ENCODE measurements around the gene NUP205. TPM values are rescaled to one million over a fixed set of nuclear protein-coding genes. Genes with fewer than 3 reads are reported as not detected.
"Not testable (repeated sequence)": the region's sequence is repeated elsewhere in the genome, so short reads cannot be mapped to it uniquely, and the experiment has no call there.

The NUP205 gene
- total RNA-seq, 1 experiment from 2014 or later, result 85.5 TPM

DNA sequence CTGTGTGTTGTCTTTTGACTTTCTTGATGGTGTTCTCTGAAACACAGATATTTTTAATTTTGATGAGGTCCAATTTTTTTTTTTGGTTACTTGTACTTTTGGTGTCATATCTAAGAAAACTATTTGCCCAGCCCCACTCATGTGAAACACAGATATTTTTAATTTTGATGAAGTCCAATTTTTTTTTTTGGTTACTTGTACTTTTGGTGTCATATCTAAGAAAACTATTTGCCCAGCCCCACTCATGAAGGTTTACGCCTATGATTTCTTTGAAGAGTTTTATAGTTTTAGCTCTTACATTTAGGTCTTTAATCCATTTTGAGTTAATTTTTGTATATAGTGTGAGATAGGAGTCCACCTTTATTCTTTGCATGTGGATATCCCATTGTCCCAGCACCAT, 109.9 kb downstream of the NUP205 start:
- DNase-seq (ENCODE audit: low spot score), result not testable (repeated sequence)

DNA sequence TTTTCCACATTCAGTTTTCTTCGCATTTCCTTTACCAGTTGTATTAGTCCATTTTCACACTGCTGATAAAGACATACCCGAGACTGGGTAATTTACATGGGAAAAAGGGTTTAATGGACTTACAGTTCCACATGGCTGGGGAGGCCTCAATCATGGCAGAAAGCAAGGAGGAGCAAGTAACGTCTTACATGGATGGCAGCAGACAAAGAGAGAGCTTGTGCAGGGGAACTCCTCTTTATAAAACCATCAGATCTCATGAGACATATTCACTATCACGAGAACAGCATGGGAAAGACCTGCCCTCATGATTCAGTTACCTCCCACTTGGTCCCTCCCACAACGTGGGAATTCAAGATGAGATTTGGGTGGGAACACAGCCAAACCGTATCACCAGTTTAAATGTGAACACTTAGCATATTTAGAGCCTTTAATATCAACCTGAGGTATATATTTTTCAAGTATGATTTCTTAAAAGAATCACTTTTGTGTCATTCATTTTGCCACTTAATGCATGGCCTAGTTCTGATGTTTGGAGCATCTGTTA, 111.2 kb downstream of the NUP205 start:
- not testable (repeated sequence) for DNase-seq (ENCODE audit: low spot score)

DNA sequence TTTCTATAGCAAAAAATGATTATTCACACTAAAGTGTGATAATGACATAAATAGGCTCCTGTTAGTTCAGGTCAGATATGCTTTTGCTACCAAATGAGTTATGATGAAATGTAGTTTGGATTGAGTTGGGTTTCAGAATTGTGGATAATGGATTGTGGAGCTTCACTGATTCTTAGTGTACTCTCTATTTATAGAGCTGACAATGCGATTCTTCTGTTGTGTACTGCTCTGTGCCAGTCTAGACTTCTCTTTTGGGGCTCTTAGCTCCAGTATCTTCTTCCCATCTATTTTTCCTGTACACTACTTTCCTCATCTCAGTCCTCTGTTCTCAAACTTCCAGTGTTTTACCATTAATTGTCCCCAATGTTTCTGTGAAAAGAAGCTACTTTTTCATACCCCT, 112.1 kb downstream of the NUP205 start:
- DNase-seq (ENCODE audit: low spot score), result no peak

DNA sequence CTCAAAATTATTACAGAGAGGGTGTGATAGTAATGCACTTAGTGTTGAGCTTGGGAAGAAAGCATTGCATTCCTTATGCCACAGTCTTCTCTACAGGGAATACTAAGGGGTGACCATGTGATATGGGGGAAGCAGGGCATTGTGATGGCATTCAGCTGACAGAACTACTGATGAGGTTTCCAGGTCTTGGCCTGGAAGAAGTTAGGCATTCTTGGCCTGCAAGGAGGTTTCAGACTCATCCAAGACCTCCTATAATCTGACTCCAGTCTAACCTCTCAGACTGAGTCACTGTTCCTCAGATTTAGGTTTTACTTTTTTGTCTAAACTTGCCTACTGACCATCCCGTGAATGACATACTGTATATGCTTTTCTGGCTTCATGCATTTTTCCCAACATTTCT, 112.5 kb downstream of the NUP205 start:
- DNase-seq (ENCODE audit: low spot score), result no peak

- peak; percentile 77 for DNase-seq (ENCODE audit: low spot score)
Measured at GRCh38 chr7:135672560-135673359, 115.0 kb downstream of the NUP205 start.

DNA sequence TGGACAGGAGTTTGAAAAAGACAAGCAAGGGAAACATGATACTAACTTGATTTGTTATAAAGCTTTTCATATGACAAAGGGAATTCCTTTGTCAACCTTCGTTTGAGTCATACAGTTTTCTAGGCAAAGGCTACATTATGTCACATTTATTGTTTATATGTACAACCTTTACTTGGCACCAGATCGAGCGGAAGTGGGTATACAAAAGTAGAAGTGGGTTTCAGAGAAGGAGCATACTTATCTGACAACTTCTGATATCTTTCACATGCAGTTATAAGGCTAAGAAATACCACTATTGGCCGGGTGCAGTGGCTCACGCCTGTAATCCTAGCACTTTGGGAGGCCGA, 115.6 kb downstream of the NUP205 start:
- DNase-seq (ENCODE audit: low spot score), result no peak

DNA sequence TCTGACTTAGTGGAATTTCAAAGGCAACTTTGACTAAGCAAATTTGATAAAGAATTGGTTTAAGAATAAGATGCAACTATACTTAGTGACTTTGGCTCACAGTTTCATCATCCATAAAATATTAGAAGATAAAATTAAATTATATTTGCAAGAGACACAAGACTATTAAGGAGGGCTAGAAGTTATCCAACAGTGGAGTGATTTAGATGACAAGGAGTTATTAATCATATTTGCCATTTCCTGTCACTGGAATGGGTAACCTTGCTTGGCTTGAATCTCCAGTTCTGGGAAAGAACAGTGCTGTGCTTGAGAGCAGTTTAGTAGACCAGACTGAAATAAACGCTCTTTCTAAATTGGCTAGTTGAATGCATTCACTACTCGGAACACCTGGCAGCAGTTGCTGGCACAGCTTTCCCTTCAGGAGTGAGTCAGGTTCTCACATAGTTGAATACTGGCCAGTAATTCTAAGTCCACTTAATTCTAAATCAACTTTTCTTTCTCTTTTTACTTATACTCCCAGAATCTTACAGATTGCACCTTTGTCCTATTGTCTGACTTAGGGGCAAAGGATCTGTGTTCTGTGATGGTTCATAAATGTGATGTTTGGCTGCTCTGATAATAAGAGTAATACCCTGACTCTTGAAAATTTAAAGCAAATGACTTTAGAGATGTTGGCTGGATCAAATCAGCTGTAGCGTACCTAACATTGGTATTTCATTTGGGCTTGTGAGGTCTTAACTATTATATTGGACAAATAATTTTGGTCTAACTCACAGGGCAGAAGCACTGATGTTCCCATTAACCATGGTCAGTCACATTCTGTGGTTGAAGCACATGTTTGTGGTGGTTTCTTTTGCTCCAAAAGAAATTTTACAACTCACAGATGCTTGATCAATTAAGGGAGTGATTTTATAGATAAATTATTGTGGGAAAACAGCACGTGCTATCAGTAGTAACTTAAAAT, 121.2 kb downstream of the NUP205 start:
- DNase-seq (ENCODE audit: low spot score), result no peak

DNA sequence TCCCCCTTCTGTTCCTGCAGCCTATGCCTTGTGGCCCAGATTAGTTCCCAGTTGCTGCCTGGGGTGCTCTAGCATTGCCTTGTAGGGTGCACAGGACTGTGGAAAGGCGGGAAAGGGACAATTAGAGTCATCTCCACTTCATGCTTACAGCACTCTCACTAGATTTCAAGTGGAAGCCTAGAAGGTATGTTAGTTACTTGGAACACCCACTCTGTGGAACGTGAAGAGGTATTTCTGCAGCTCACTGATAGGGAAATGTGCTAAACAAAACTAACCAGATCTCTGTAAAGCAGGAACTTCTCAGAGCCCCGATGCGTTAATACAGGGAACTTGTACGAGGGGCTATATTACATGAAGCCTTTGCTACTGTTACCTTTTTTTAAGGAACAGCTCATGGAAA, 124.0 kb downstream of the NUP205 start:
- no peak for DNase-seq (ENCODE audit: low spot score)

GRCh38 chr7:135682191-135682590, 124.5 kb downstream of the NUP205 start:
- no peak for DNase-seq (ENCODE audit: low spot score)

DNA sequence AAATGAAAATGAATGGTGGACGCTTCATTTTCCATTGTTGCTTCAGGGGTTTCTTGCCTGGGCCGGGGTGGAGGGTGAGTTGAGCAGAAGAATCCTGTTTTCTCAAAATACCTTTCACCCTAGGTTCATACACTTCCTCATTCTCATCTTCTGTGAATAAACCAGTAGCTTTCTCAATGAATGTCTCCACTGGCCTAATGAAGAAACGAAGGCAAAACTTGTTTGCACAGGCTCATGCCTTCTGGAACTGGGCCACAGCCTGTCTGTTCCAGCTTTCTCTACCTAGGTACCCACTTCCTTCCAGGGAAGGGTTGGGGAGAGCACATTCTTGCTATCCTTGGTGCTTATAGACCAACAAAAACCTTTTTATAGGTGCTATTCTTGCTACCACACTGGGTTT, 125.9 kb downstream of the NUP205 start:
- no peak for DNase-seq (ENCODE audit: low spot score)

DNA sequence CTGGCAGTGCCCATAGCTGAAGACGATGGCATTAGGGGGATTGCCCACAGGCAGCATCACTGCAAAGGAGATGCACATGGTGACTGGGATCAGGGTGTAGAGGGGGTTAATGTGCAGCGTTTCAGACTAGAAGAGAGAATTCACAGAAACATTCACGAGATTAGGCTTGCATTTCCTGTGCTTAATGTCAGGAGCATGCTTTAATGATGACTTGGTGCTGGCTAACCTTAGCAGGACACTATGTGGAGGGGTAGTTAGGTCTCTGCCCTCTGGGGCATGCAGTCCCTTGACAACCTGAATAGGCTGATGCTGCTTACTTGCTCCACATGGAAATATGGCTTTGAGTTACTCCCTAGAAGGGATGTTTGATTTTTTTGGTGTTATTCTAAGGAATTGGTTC, 126.4 kb downstream of the NUP205 start:
- no peak for DNase-seq (ENCODE audit: low spot score)

DNA sequence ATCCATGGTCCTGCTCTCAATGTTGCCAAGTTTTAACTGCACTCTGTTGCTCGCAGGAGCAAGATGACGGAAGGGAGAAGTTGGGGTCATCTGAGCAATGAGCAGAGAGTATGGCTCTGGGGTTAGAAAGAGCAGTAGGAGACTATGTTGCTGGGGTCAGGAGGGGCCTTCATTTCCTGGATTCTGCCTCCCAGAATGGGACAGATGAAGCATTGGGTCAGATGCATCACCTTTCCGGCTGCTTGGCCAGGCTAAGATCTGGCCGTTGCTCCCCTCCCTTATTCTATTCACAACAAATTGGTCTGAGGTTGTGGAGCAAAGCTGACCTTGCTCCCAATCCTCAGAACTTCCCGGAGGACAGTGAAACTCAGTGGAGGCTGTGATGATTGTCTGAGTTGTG, 127.0 kb downstream of the NUP205 start:
- DNase-seq (ENCODE audit: low spot score), result no peak

- DNase-seq (ENCODE audit: low spot score), result no peak
Measured at GRCh38 chr7:135685306-135686084, 127.8 kb downstream of the NUP205 start.

- no peak for DNase-seq (ENCODE audit: low spot score)
Measured at GRCh38 chr7:135687466-135687865, 129.7 kb downstream of the NUP205 start.

DNA sequence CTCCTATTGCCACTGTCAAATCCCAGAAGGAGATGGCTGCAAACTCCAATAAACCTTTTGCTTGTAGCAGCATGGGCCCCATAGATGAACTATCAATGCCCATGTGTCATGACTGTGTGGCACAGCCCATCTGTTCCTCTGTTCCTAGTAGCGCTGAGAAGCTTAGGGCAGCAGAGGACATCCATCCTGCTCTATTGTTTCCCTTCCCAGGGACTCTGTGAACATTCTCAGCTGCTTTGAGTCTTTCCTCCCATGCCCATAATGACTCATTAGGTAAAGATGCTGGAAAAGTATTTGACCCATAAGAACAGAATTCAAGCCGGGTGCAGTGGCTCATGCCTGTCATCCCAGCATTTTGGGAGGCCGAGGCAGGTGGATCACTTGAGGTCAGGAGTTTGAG, 132.8 kb downstream of the NUP205 start:
- DNase-seq (ENCODE audit: low spot score), result no peak

DNA sequence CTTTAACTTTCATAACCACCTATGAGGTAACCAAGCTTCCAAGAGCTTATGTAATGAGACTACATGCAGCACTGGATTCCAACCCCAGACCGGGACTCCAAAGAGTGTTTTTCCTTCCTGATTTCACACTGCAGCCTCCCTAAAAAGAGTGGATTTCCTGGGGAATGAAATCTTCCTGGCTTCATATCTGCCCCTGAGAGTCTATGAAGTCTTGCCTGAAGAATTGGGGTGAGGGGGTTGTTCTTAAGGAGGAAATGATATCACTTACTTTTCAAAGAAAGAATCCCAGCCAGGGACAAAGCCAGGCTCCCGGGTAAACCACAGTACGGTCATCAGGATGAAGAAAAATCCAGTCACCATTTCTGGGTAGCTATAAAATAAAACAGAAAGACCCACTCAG, 134.3 kb downstream of the NUP205 start:
- no peak for DNase-seq (ENCODE audit: low spot score)

DNA sequence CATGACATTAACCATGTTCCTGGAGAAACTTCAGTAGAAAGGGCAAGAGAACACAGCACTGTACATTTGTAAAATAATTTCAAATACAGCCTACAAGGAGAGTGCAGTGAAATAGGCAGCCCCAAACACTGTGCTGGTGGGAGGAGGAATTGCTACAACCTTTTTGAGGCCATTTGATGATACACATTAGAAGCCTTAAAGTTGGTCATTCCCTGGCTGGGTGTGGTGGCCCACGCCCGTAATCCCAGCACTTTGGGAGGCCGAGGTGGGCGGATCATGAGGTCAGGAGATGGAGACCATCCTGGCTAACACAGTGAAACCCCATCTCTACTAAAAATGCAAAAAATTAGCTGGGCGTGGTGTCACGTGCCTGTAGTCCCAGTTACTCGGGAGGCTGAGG, 134.9 kb downstream of the NUP205 start:
- not testable (repeated sequence) for DNase-seq (ENCODE audit: low spot score)

DNA sequence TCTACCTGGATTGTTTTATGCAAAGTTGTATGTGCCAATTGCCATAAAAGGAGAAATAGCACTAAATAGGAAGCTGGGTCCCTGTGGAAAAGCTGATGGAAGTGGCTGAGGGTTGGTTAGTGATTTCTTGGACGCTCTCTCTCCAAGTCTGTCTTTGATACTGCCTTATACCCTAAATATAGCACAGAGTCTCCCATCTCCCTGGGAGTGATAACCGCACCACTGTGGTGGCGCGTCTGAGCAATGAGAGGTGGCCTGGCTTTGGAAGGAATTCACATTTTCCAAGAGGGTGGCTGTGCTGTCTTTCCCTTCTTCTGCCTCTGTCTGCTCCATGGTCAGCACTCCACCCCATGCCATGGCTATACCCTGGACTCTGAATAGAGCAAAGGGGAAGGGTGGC, 135.8 kb downstream of the NUP205 start:
- no peak for DNase-seq (ENCODE audit: low spot score)

- DNase-seq (ENCODE audit: low spot score), result no peak
Measured at GRCh38 chr7:135697276-135698049, 139.7 kb downstream of the NUP205 start.

Data from HT-29 (cell line).